ENCODE results near the gene PELO. TPM values are rescaled to one million over a fixed set of nuclear protein-coding genes. Genes with fewer than 3 reads are reported as not detected.
"Not testable (repeated sequence)": the region's sequence is repeated elsewhere in the genome, so short reads cannot be mapped to it uniquely, and the experiment has no call there.

Gene PELO
- total RNA-seq, 3 donors from 2014 or later, result 11.7 to 16.7 (median 12.1) TPM

DNA sequence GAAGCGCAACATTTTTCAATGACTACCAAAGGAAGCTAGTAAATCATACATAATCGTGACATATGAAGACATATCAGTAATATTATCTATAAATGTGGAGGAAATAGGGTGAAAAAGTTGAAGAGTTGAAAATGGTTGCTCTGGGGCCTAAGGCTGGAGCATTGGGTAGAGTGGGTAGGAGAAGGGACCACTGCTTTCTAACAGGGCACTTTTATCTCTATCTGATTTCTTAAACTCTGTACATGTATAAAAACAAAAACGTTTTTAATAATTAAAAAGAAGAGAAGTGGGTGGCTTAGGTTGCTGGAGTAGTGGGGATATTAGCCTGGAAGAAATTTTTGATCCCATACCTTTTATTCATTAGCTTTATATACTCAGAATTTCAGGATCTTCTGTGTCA is 44.2 kb upstream of the PELO start:
- TF ChIP-seq, protein P1, sequence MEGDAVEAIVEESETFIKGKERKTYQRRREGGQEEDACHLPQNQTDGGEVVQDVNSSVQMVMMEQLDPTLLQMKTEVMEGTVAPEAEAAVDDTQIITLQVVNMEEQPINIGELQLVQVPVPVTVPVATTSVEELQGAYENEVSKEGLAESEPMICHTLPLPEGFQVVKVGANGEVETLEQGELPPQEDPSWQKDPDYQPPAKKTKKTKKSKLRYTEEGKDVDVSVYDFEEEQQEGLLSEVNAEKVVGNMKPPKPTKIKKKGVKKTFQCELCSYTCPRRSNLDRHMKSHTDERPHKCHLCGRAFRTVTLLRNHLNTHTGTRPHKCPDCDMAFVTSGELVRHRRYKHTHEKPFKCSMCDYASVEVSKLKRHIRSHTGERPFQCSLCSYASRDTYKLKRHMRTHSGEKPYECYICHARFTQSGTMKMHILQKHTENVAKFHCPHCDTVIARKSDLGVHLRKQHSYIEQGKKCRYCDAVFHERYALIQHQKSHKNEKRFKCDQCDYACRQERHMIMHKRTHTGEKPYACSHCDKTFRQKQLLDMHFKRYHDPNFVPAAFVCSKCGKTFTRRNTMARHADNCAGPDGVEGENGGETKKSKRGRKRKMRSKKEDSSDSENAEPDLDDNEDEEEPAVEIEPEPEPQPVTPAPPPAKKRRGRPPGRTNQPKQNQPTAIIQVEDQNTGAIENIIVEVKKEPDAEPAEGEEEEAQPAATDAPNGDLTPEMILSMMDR (IDR thresholded peaks at IDR 0.05), result no peak
- TF ChIP-seq POLR2AphosphoS5 (IDR thresholded peaks at IDR 0.05) (no peak), POLR2A (IDR thresholded peaks at IDR 0.05) (no peak)
- Histone ChIP-seq H3K27me3 (no peaks in the 10 kb centered on the region), H3K9me3 (no peaks in the 10 kb centered on the region), H3K27ac (peak overlapping the region in 1 of 2 donors; percentile 22), H3K4me1 (no peaks in the 10 kb centered on the region), H3K4me3 (no peak overlapping the region), H3K36me3 (no peaks in the 10 kb centered on the region)
- no peak for DNase-seq (ENCODE audit: low spot score in 2 of 2)
- intact Hi-C loops (cut with DNase I; ENCODE audit: low total_unique reads), result no loop called here

DNA sequence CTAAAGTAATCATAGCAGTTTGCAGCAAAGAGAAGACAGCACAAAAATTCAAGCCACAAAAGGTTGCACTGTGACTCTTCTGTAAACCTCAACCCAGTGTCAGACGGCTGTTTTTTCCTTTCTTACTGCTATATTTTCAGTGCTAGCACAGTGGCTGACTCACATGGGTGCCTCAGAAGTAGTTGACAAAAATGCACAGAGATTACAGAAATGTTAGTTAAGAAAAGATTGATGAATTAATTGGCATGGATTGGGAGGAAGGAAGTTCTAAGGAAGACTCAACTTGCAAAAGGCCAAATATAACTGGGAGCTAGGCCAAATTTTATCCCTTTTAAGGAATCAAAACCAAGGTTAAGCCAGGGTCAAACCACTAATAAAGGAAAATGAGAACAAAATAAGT is 43.7 kb upstream of the PELO start:
- DNase-seq (ENCODE audit: low spot score in 2 of 2), result no peak
- Histone ChIP-seq H3K9me3 (no peaks in the 10 kb centered on the region), H3K36me3 (no peaks in the 10 kb centered on the region), H3K27me3 (no peaks in the 10 kb centered on the region), H3K27ac (no peak overlapping the region), H3K4me1 (no peaks in the 10 kb centered on the region), H3K4me3 (no peak overlapping the region)
- TF ChIP-seq POLR2A (IDR thresholded peaks at IDR 0.05), result no peak
- TF ChIP-seq, protein P1 (IDR thresholded peaks at IDR 0.05), result no peak
- no peak for TF ChIP-seq POLR2AphosphoS5 (IDR thresholded peaks at IDR 0.05)
- intact Hi-C loops (cut with DNase I; ENCODE audit: low total_unique reads), result no loop called here

DNA sequence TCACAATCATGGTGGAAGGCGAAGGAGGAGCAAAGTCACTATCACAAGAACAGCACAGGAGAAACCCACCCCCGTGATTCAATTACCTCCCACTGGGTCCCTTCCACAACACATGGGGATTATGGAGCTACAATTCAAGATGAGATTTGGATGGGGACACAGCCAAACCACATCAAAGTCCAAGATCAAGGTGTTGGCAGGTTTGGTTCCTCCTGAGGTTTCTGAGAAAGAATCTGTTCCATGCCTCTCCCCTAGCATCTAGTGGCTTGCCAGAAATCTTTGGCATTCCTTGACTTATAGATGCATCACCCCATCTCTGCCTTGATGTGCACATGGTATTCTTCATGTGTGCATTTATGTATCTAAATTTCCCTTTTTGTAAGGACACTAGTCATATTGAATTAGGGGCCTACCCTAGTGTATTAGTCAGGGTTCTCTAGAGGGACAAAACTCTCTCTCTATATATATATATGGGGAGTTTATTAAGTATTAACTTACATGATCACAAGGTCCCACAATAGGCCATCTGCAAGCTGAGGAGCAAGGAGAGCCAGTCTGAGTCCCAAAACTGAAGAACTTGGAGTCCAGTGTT is 42.8 kb upstream of the PELO start:
- H3K36me3 ChIP-seq; H3K27me3 ChIP-seq; DNase-seq (ENCODE audit: low spot score in 2 of 2); H3K4me1 ChIP-seq; H3K9me3 ChIP-seq; H3K4me3 ChIP-seq; intact Hi-C loops (cut with DNase I; ENCODE audit: low total_unique reads); H3K27ac ChIP-seq: not testable (repeated sequence)

DNA sequence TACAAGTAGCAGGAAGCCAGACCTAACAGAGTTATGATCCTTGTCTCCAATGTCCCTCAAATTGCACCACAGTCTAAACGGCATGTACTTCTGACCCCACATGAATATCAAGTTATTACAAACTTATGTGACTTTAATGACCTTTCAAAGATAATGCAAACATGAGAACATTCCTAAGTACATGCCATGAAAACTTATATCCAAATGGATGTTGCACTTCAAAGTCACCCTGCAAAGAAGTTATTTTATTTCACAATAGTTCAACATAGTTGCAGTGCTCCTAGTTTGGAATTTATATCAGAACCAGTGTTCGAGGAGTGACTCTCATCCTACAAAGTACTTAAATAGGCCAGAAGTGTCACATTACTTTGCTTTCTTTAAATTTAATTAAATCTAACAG is 41.2 kb upstream of the PELO start:
- DNase-seq (ENCODE audit: low spot score in 2 of 2), result no peak
- no peak overlapping the region for H3K27ac ChIP-seq
- H3K4me3 ChIP-seq, result no peak overlapping the region
- TF ChIP-seq POLR2A (IDR thresholded peaks at IDR 0.05) (no peak), POLR2AphosphoS5 (IDR thresholded peaks at IDR 0.05) (no peak)
- TF ChIP-seq, protein P1 (IDR thresholded peaks at IDR 0.05), result no peak
- no peaks in the 10 kb centered on the region for H3K36me3 ChIP-seq
- H3K9me3 ChIP-seq, result no peaks in the 10 kb centered on the region
- no peaks in the 10 kb centered on the region for H3K27me3 ChIP-seq
- no peaks in the 10 kb centered on the region for H3K4me1 ChIP-seq
- intact Hi-C loops (cut with DNase I; ENCODE audit: low total_unique reads), result no loop called here

DNA sequence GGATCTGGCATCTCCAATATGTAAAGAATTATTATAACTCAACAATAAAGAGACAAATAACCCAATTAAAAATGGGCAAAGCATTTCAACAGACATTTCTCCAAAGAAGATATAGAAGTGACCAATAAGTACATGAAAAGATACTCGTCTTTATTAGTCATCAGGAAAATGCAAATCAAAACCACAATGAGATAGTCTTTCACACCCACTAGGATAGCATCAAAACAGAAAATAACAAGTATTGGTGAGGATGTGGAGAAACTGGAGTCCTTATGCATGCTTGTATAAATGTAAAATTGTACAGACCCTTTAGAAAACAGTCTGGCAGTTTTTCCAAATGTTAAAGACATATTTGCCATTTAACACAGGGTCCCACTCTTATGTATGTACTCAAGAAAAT is 39.1 kb upstream of the PELO start:
- no peaks in the 10 kb centered on the region for H3K9me3 ChIP-seq
- intact Hi-C loops (cut with DNase I; ENCODE audit: low total_unique reads), result no loop called here
- no peaks in the 10 kb centered on the region for H3K36me3 ChIP-seq
- H3K27ac ChIP-seq, result no peak overlapping the region
- no peaks in the 10 kb centered on the region for H3K4me1 ChIP-seq
- no peaks in the 10 kb centered on the region for H3K27me3 ChIP-seq
- no peak overlapping the region for H3K4me3 ChIP-seq
- no peak for DNase-seq (ENCODE audit: low spot score in 2 of 2)
- TF ChIP-seq POLR2AphosphoS5 (IDR thresholded peaks at IDR 0.05), result no peak
- TF ChIP-seq POLR2A (IDR thresholded peaks at IDR 0.05), result no peak
- TF ChIP-seq, protein P1 (IDR thresholded peaks at IDR 0.05), result no peak

DNA sequence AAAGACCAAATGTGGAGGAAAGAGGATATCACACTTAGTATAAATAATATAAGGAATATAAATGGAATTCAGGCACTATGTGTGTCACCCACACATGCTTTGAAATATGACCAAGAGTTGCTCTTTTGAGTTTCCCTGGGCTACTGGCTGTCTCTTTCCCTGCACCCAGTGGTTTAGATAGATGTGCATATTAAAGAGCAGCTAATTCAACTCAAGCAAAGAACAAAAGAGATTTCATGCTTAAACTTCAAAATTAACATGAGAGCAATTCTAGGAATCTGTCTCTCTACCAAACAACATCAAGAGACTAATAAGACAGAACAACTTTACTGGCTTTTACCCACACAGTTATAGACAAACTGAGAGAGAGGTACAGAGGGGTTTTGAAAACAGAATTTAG is 38.0 kb upstream of the PELO start:
- no peak overlapping the region for H3K27ac ChIP-seq

More for the DNA sequence above, 38.0 kb upstream of the PELO start:
- intact Hi-C loops (cut with DNase I; ENCODE audit: low total_unique reads), result no loop called here
- Histone ChIP-seq H3K36me3 (no peaks in the 10 kb centered on the region), H3K4me3 (no peak overlapping the region), H3K27me3 (no peaks in the 10 kb centered on the region), H3K4me1 (no peaks in the 10 kb centered on the region), H3K9me3 (no peaks in the 10 kb centered on the region)
- no peak for DNase-seq (ENCODE audit: low spot score in 2 of 2)
- no peak for TF ChIP-seq POLR2AphosphoS5 (IDR thresholded peaks at IDR 0.05)
- TF ChIP-seq, protein P1 (IDR thresholded peaks at IDR 0.05), result no peak
- TF ChIP-seq POLR2A (IDR thresholded peaks at IDR 0.05), result no peak

Data from breast epithelium (tissue), 4 donors.